KBM-7 (cell line): Measurements from ENCODE around the gene POLR2L.

ENCODE experiments used
- DNase-seq: peaks from one replicate; pipeline ENCODE4 v3.0.0-alpha.2; 2015
- in situ Hi-C: fragments of 300-500 bp; cut with MboI; formaldehyde crosslinking; loops from 2 replicates; pipeline ENCODE4 v1.14.3; 2020; ENCODE audit warnings: low sequenced_read_pairs, low pct_unique_long_range_greater_than_20kb, mixed read lengths

POLR2L gene

DNA sequence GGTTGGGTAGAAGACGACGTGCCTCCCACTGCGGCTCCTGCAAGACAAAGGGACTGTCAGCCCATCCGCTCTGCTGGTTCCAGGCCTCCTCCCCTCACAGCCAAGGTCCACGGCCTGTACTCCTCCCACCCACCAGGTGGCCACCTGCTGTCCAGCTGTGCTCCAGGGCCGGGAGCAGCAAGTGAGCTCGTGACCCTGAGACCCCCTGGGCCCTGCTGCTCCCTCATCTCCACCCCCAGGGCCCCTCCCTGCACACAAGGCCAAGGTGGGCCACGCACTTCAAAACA, 27.7 kb upstream of the POLR2L start:
- no peak for DNase-seq
- in situ Hi-C loops = no loop called here

DNA sequence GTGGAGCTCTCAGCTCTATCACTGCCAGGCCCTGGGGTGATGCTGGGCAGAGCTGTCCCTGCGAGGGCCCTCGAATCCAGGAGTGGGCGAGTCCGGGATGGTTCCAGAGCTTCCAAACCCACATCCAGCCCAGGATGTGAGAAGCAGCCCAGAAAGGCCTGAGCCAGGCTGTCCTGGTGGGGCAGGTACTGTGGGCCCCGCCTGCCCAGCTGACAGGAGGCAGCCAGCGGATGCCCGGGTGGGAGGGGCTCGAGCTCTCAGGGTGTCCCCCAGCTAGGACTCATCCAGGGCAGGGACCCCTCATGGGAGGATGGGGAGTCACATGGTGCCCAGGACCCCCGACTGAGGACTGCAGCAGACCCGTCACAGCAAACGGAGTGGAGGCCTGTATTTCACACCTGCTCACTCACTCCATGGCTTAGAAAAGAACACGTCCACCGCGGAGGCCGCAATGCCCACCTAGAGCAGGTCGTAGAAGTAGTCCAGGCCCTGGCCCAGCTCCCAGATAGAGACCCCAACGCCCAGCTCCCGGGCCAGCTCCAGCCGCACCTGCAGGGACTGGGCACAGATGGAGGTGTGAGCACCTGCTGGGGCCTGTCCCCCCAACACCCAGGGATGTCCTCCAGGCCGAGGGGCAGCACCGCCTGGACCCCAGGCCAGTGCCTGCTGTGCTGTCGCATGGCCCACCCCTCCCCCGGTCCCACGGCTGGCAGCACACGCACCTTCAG, 27.2 kb upstream of the POLR2L start:
- no peak for DNase-seq
- in situ Hi-C loops = no loop called here

DNA sequence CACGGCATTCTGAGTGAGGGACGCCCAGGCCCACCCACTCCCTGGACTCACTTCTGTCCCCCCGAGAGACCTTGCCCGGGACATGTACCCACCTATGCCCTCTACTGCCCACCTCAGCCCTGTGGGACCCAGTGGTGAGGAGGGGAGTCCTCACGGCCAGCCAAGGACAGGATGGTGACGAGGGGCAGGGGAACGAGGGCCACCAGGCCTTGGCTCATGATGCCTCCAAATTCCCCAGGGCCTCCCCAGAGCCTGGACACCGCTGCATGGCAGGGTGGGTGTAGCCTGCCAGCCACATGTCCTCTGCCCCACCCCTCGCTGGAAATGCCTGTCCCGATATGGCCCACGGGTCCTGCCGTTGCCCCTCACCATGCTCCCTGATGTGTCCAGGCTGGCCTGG, 26.5 kb upstream of the POLR2L start:
- in situ Hi-C loops = no loop called here

DNA sequence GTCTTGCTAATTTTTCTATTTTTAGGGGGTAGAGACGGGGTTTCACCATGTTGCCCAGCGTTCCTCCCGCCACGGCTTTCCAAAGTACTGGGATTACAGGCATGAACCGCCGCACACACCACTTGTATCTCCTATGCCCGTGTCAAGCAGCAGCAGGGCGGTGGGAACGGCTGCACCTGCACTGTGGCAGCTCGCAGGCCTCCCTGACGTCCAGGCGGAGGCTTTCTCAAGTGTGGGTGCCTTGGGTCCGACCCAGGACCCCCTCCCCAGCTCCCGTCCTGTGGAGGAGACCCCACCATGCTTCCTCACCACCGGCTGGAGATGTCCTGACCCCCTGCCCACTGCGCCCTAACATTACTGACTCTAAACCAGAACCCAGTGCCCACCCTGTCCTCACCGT, 26.1 kb upstream of the POLR2L start:
- in situ Hi-C loops = no loop called here

More for the DNA sequence above, 26.5 kb upstream of the POLR2L start:
- no peak for DNase-seq

GRCh38 chr11:867856-868358, 25.6 kb upstream of the POLR2L start:
- in situ Hi-C loops = no loop called here
- no peak for DNase-seq

More for the DNA sequence above, 26.1 kb upstream of the POLR2L start:
- DNase-seq = no peak

GRCh38 chr11:866481-866880, 24.2 kb upstream of the POLR2L start:
- DNase-seq = no peak
- in situ Hi-C loops = no loop called here

DNA sequence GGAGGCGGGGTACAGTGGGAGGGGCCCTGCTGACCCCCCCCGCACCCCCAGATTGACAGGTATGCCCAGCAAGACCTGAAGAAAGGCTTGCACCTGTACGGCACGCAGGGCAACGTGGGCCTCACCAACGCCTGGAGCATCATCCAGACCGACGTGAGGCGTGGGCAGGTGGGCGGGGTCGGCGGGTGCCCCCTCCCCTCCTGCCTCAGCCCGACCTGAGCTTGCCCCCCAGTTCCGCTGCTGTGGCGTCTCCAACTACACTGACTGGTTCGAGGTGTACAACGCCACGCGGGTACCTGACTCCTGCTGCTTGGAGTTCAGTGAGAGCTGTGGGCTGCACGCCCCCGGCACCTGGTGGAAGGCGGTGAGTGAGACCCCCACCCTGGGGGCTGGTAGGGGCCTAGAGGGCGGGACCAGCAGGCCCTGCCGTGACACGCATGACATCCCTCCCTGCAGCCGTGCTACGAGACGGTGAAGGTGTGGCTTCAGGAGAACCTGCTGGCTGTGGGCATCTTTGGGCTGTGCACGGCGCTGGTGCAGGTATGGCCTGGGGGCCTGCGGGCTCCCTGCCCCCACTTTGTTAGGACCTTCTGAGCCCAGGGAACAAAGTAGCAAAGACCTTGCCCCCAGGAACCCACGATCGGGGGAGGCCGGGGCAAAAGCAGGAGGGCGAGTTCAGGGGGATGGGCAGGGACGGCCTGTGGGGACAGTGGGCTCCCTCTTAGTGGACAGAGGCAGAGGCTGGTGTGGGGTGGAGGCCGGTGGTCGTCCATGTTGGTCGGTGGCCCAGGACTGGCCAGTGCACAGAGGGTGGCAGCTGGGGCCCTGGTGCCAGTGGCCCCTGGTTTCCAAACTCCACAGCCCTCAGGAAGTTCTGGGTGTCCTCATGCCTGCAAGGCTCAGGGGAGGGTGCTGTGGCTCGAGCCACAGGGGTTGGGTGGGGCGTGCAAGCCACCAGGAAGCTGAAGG, 23.4 kb upstream of the POLR2L start:
- in situ Hi-C loops = no loop called here

GRCh38 chr11:864898-865297, 22.6 kb upstream of the POLR2L start:
- DNase-seq = no peak
- in situ Hi-C loops = no loop called here

More for the DNA sequence above, 23.4 kb upstream of the POLR2L start:
- no peak for DNase-seq

GRCh38 chr11:863910-864827, 21.8 kb upstream of the POLR2L start:
- in situ Hi-C loops = no loop called here
- DNase-seq = no peak

- no peak for DNase-seq
- in situ Hi-C loops = no loop called here
Measured at GRCh38 chr11:863023-863909, 20.9 kb upstream of the POLR2L start.

DNA sequence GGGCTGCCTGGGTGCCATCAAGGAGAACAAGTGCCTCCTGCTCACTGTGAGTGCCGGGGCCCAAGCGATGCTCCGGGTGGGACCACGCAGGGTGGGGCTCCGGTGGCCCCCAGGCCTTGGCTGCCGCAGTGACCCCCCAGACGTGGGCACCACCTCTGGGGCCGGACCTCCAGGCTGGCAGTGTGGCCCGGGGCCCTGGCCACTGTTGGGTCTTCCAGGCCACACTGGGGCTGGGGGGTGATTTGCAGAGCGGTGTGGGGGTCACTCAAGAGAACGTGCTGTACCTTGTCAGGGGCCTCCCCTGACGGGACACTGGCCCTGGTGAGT, 20.3 kb upstream of the POLR2L start:
- in situ Hi-C loops = no loop called here
- DNase-seq = no peak

DNA sequence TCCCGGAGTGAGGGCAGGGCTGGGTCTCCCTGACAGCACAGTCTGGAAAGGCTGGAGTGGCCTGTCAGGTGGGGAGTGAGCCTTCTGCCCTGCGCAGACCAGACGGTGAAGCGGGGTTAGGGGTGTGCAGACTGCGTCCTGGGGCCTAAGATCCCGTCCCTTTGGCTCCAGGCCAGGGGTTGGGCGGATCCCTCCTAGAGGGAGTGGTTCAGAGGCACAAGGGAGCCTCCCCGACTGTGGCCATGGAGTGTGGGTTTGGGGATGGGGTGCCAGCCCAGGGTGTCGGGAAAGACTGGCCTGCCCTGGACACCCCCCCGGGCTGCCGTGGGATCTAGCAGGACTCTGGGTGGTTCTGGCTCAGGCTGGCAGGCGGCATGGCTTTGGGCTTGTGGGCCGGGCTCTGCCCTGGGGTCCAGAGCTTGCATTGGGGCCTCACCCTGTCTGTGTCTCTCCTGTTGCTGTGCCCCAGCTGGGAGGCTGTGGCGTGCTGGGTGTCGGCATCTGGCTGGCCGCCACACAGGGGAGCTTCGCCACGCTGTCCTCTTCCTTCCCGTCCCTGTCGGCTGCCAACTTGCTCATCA, 19.8 kb upstream of the POLR2L start:
- in situ Hi-C loops = no loop called here
- DNase-seq = no peak

- no peak for DNase-seq
- in situ Hi-C loops = no loop called here
Measured at GRCh38 chr11:861105-861479, 18.8 kb upstream of the POLR2L start.

DNA sequence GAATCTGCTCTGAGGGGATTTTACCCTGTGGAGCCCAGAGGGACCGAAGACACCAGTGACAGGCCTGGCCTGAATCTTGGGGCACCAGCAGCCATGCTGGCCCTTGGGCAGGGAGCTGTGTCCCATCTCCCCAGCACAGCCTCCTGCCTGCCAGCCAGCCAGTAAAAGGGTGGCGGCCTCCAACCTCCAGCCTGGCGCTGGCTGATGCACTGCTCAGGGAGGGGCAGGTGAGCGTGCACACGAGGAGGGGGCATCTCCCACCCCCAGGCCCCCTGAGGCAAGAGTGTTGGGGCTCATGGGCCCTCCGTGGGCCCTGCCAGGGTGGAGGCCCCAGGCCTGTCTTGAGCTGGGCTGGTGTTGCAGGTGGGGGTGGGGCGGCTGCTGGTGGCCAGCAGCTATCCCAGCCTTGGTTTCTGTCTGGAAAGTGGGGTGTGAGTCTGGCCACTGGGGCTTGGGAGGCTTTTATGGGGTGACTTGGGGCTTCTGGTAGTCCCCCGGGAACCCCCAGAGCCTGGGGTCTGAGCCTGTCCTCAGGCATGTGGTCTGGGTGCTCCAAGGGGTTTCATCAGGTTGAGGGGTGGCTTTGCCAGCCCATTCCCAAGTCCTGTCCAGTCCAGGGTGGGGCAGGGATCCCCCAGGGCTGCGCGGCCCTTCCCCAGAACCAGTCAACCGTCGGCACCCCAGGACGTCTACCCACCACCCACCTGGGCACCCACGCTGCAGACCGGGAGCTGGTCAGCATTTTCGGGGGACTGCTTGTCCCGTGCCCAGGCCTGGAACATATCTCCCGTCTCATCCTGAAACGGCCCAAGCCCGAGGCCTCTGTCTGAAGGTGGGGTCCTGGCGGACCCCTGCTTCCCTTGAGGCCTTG, 18.1 kb upstream of the POLR2L start:
- no peak for DNase-seq
- in situ Hi-C loops = no loop called here

DNA sequence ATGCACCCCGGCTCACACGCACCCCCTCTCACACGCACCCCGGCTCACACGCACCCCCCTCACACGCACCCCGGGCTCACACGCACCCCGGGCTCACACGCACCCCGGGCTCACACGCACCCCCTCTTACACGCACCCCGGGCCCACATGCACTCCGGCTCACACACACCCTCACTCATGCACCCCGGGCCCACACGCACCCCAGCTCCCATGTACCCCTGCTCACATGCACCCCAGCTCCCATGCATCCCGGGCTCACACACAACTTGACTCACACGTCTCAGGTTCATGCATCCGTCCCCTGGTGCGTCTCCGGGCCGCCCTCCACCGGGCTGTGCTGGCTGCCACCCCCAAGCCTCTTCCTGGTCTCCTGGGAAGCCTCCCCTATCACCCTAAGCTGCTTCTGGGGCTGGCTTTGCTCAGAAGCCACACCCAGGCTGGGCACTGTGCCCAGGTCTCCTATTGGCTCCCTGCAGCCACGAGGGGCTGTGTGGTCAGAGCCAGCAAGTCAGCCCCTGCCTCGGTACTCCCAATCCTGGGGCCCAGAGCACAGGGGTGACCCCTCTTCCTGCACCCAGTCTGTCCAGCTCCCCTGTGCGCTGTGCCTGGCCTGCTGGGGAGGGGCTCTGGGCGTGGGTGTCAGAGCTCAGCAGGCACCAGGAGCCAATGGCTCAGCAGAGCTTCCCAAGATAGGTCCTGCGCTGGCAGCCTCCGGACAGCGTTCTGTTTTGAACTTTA, 17.2 kb upstream of the POLR2L start:
- DNase-seq = no peak
- in situ Hi-C loops = no loop called here

- no peak for DNase-seq
Measured at GRCh38 chr11:858762-859339, 16.5 kb upstream of the POLR2L start.

More at GRCh38 chr11:858762-859339, 16.5 kb upstream of the POLR2L start:
- in situ Hi-C loops = no loop called here
